Activated naive CD4-positive, alpha-beta T cell treated with anti-CD3 and anti-CD28 coated beads, Interleukin-2, amount 50 U/mL, for 72 hours (primary cell): ENCODE measurements around the gene BCAN. TPM values are rescaled to one million over a fixed set of nuclear protein-coding genes. Genes with fewer than 3 reads are reported as not detected.

Source experiments
- ATAC-seq, 2 donors: fragments of 150-1000 bp; cut with Tn5 transposase; 2 replicates each; pipeline ENCODE4 v1.10.0; 2021; ENCODE audit warnings: mild to moderate bottlenecking in 2 of 2, moderate library complexity in 2 of 2
- DNase-seq, 2 donors: peaks; one replicate each; pipeline ENCODE4 v3.0.0; 2021 to 2022; ENCODE audit warnings: low spot score in 2 of 2
- H3K27ac Mint-ChIP-seq, 2 donors: one replicate each; pipeline ENCODE4 v1.8.0; 2022; ENCODE audit warnings: mild to moderate bottlenecking in 2 of 2, mixed read lengths in 2 of 2
- H3K36me3 Mint-ChIP-seq, 2 donors: one replicate each; pipeline ENCODE4 v1.8.0; 2022; ENCODE audit warnings: mixed read lengths in 2 of 2
- H3K9me3 Mint-ChIP-seq, 2 donors: one replicate each; pipeline ENCODE4 v1.8.0; 2022; ENCODE audit warnings: mixed read lengths in 2 of 2
- total RNA-seq, 2 donors: library from RNA; stranded (reverse); gene quantifications; one replicate each; pipeline ENCODE4 v1.2.3, GENCODE V29; 2022

BCAN gene
- total RNA-seq, 2 donors from 2014 or later, result not detected

DNA sequence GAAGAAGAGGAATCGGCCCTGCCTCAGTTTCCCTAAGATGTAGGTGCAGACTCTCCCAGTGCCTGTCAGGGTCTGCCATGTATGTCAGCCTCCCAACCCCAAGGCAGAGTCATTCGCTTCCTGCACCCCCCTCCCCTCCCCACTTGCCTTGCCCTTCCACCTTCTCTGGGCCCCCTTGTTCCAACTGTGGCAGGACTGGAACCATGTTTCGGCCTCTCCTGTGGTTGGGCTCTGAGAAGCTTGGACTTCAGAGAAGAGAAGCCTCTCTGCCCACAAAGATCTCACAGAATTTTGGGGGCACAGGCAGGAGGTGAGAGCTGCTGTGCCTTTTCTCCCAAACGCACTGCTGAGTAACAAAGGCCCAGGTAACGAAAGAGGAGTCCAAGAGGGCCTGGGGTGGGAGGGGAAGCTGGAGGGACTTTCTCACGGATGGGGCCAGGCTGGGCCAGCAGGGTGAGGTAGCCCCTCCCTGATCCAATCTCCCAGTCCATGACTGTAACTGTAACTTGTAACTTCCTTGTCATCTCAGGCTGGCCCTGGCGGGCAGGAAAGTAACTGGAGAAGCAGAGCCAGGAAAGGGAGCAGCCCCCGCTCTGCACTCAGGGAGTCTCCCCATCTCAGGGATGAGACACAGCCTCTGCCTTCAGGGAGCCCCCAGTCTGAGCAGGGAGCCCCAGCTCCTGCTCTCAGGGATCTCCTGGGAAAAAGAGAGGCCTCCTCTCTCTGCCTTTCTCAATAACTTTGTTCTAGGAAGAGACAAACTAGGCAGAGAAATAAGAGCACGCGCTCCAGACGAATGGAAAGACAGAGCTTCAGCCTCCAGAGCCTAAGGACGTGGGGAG is 52.2 kb downstream of the BCAN start:
- no peak for ATAC-seq
- H3K27ac Mint-ChIP-seq, result no peak overlapping the region

GRCh38 chr1:156694690-156694962 is 52.7 kb downstream of the BCAN start:
- no peaks in the 10 kb centered on the region for H3K9me3 Mint-ChIP-seq
- no peaks in the 10 kb centered on the region for H3K36me3 Mint-ChIP-seq
- no peak overlapping the region for H3K27ac Mint-ChIP-seq
- ATAC-seq (no peak), DNase-seq (no peak)

More for the DNA sequence above, 52.2 kb downstream of the BCAN start:
- Mint-ChIP-seq H3K36me3 (no peaks in the 10 kb centered on the region), H3K9me3 (no peaks in the 10 kb centered on the region)
- DNase-seq, result no peak

DNA sequence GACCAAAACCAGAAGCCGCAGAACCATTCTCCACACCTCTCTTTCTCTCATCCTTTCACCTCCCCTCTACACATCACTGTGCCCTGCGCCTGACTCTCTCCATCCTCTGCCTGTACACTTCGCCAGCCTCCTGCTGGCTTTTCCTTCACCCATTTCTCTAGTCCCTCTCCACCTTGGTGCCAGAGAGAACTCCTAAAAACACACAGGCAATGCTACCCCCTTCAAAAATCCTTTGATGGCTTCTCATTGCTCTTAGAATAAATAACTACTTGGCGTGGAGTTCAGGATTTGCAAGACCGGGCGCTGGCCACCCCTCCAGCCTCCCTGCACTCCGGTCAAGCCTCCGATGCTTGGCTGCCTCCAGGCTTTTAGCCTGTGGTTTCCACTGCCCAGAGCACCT is 54.8 kb downstream of the BCAN start:
- no peak overlapping the region for H3K27ac Mint-ChIP-seq

DNA sequence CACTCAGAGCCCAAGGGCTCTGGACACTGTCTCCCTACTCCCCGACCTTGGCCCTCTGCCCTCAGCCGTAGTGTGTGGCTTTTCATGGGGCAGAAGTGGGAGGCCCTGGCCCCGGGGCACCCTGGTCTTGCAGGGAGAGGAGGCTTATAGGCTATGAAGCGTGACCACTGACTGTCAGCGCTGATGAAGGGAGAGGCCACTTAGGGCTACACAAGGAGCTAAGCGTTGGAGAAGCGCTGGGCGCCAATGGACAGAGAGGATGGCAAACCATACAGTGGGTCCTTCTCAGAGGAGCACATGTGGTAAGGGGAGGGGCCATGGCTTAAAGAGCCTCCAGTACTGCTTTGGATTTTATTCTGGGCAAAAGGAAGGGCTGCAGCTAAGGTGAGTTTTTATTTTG is 55.6 kb downstream of the BCAN start:
- no peak for DNase-seq
- no peak for ATAC-seq
- no peaks in the 10 kb centered on the region for H3K9me3 Mint-ChIP-seq
- no peaks in the 10 kb centered on the region for H3K36me3 Mint-ChIP-seq
- H3K27ac Mint-ChIP-seq, result no peak overlapping the region

More for the DNA sequence above, 54.8 kb downstream of the BCAN start:
- H3K9me3 Mint-ChIP-seq, result no peaks in the 10 kb centered on the region
- no peaks in the 10 kb centered on the region for H3K36me3 Mint-ChIP-seq
- DNase-seq (no peak), ATAC-seq (no peak)

DNA sequence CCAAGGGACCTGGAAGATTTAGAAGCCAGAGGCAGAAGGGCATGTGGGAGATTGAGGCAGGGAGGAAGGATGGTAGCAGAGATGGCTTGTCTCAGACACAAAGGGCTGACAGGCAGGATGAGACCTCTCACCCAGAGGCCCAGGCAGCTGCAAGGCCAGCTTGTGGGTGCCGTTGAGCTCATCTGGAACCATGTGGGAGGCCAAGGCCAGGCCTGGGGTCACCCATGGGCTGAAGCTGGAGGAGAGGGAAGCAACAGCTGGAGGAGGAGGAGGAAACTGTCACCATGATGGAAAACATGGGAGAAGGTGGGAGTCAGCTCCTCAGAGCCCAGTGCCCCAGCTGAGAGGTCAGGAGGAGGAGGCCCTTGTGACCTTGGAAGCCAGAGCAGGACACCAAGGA is 57.1 kb downstream of the BCAN start:
- no peaks in the 10 kb centered on the region for H3K9me3 Mint-ChIP-seq
- no peaks in the 10 kb centered on the region for H3K36me3 Mint-ChIP-seq
- DNase-seq (no peak), ATAC-seq (no peak)
- H3K27ac Mint-ChIP-seq, result no peak overlapping the region

DNA sequence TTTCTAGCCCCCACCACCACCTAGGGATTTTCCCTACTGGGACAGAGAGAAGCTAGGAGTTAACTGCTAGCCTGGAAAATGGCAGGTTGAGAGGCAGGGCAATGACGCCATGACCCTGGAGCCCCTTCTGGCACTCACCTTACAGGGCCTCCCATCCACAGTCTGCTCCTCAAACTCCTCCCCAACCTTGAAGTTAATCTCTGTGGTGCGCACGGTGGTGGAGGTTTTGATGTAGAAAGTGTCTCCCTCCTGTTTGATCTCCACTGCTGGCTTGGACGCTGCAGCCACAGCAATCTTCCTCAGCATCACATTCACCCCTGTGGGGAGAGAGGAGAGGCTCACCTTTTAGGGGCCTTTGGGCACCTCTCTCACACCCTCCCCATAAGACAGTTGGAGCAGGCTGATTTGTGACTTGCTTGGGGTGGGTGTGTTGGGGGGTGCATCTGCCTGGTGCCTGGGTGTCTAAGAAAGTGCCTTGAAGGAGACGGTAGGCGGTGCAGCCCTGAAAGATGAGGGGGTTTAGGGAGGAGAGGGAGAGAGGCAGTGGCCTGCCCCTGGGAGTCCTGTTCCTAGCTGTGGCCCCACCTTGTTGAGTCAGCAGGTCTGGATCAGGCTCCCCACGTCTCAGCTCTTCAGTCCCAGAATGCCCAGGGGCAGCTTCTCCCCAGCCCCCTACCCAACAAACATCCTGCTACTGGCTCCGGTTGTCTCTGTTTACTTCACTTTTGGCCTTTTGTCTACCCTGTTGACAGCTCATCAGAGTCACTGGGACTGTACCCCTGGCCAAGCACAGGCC is 59.0 kb downstream of the BCAN start:
- DNase-seq, result no peak
- no peaks in the 10 kb centered on the region for H3K36me3 Mint-ChIP-seq
- H3K27ac Mint-ChIP-seq, result no peak overlapping the region
- ATAC-seq, result no peak
- H3K9me3 Mint-ChIP-seq, result no peaks in the 10 kb centered on the region

DNA sequence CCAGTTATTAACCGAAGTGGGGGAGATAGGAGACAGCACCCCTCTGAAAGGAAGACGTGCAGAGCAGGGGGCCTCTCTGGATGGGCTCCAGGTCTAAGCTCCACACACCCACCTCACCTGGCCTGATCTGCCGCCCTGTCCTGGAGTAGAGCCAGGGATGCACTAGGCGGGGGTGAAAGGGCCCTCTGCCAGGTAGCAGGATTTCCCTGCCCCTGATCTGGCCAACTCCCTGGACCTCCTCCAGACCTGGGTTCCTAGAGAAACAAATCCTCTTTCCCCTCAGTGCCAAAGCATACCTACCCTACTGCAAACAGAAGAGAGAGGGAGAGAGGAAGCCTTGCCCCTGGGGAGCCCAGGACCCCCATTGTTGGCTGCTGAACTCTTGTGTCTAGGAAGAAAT is 61.4 kb downstream of the BCAN start:
- H3K36me3 Mint-ChIP-seq, result no peaks in the 10 kb centered on the region
- H3K9me3 Mint-ChIP-seq, result no peaks in the 10 kb centered on the region
- ATAC-seq, result no peak
- DNase-seq, result no peak
- H3K27ac Mint-ChIP-seq, result no peak overlapping the region

DNA sequence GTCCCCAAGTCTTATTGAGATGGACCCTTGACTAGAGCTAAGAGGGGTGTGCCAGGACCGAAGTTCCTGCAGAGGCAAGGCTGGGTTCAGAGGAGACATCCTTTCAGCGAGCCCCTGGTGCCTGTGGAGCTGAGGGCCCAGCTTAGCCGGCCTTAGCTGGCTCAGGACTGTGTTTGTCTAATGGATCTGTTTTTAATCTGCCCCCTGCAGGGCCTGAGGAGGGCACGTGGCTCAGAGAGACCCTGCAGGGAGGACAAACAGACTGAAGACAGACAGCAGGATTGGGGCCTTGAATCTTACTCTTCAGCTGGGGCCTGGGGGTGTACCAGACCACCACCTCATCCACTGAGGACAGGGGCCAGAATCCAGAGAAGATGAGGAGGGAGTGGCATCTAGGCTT is 61.8 kb downstream of the BCAN start:
- no peaks in the 10 kb centered on the region for H3K9me3 Mint-ChIP-seq
- no peak overlapping the region for H3K27ac Mint-ChIP-seq
- DNase-seq (no peak), ATAC-seq (no peak)
- H3K36me3 Mint-ChIP-seq, result no peaks in the 10 kb centered on the region

- H3K27ac Mint-ChIP-seq, result no peak overlapping the region
- no peaks in the 10 kb centered on the region for H3K36me3 Mint-ChIP-seq
- no peak for ATAC-seq
- no peaks in the 10 kb centered on the region for H3K9me3 Mint-ChIP-seq
- DNase-seq, result no peak
These were observed 62.3 kb downstream of the BCAN start for GRCh38 chr1:156704166-156704711.

- H3K36me3 Mint-ChIP-seq, result no peaks in the 10 kb centered on the region
- H3K9me3 Mint-ChIP-seq, result no peaks in the 10 kb centered on the region
- DNase-seq (peak in 1 of 2 donors; percentile 60), ATAC-seq (peak; percentile 42 to 75)
- no peak overlapping the region for H3K27ac Mint-ChIP-seq
These were observed 63.0 kb downstream of the BCAN start for GRCh38 chr1:156704930-156705320.

DNA sequence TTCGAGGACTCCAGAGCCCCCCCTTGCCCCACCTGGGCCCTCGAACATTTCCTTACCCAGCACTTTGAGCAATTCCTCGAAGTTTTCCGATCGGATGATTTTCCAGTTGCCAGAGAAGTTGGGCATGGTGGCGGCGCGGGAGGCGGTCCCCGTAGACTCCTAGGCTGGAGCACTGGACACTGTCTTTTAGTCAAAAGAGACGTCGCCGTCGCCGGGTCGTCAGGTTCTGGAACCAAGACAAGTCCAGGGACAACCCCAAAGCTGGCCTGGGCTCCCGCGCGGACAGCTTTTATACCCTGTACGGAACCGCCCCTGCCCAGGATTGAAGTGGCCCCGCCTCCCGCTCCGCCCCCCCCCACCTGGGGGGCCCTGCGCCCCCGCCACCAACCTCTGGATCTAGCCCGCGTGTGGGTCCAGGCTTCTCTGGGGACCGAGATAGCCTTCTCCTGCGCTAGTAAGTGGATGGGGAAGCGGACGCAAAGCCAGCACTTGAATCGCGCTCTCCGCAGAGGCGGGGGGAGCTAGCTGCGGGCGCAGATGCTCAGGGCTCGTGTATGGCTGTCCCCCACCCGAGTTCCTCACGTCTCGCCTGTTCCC is 63.5 kb downstream of the BCAN start, which contains the start of gene CRABP2:
Gene CRABP2, minus strand, starts transcription at position 263 of the 597 bp plus-strand sequence. Its CDS starts 137 bp downstream, at position 126.
- H3K36me3 Mint-ChIP-seq, result no peaks in the 10 kb centered on the region
- ATAC-seq (peak; percentile 27 to 47), DNase-seq (no peak)
- no peaks in the 10 kb centered on the region for H3K9me3 Mint-ChIP-seq
- peak within 1 kb of the TSS; percentile 36 to 76 for H3K27ac Mint-ChIP-seq

DNA sequence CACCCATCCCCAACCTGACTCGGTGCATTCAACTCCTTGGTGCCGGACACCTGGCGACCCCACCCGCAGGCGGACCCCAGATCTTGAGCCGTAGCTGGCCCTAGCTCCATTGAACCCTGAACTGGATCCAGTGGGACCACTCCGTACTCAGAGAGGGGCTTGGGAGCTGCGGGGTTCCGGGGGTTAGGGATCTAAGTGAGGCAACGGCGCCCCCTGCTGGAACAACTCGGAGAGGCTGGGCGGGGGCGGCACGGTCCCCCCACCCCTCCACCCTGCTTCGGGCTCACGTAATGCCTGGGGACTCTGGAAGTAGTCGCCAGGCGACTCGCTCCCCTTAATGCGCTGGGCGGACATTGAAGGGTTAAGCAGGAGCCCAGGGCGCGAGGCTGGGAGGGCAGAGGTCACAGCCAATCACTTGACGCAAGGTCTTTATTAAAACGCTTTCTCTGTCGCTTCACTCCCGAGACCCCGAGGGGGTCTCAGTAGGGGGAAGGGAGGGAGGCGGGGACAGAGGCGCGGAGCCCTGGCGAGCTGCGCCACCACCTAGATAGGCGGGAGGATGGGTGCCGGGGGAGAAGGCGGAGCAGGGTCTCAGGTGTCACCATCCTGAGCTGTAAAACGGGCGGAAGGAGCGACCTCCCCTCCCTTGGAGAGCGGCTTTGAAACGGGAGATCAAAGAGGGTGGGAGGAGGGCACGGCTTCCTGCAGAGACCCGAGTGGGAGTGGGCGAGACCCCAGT is 64.2 kb downstream of the BCAN start:
- ATAC-seq, result peak; percentile 64 to 82
- peak; percentile 61 to 83 for DNase-seq
- Mint-ChIP-seq H3K9me3 (no peaks in the 10 kb centered on the region), H3K36me3 (no peaks in the 10 kb centered on the region), H3K27ac (peak overlapping the region; percentile 36 to 76)

DNA sequence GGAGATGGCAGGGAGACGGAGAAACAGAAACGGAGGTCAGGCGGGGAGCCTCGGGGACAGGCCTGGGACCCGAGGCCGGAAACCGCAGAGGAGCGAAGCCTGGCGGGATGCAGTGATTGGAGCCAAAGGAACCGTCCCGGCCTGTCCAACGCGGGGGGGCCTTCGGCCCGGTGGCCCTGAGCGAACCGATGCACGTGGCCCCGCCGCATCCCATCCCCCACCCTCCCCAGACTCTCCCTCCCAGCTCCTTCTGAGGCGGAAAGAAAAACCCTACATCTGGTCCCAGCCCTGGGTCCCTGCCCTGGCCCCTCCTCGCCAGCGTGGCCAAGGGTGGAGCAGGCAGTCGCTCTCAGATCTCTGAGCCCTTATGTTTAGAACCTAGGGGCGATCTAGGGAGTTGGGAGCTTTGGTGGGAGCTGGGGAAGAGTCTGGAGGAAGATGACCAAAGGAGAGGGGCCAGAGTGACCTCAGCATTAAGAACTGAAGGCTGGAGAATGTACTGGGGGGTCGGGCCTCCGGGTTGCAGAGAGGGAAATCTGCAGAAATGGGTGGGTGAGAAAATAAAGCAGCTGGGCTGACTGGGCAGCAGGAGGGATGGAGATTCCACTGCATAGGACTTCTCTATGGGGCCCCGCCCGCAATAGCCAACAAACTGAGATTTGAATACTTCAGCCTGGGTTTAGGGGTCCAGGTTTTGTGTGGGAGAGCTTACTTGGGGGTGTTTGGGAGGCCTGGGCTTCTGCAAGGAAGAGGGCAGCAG is 64.9 kb downstream of the BCAN start:
- Mint-ChIP-seq H3K27ac (no peak overlapping the region), H3K9me3 (no peaks in the 10 kb centered on the region), H3K36me3 (no peaks in the 10 kb centered on the region)
- no peak for DNase-seq
- ATAC-seq, result no peak

DNA sequence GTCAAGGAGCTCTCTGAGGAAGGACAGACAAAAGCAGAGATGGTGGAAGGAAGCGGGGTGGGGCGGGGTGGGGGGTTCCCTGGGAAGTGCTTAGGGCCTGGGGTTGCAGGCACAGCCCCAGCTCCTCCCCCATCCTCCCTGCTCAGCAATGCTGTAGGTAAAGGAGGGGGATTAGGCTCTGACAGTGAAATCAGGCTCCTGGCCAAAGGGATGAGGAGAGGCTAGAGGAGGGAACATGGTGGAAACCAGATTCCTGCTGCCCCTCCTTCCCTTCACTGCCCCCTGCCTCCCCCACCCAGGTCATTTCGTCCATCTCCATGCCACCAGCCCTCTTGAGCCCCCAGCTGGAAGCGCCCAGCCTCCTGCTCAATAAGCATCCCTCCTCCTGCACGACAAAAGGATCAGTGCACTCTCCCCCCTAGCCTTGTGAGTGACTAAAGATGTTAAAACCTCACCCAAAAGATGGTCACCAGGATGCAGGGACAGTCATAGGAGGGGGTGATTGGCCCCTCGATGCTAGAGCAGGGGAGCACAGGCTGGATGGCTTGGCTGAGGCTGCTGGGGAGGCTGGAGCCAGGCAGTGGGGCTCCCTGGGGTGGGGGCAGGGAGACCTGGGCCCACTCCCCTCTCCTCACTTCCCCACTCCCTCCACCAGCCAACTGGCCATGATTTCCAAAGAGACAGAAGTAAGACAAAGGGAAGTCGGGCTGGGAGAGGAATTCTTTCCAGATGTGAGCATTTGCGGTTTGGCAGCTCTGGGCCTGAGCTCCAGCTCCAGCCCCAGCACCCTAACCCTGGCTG is 65.7 kb downstream of the BCAN start:
- no peaks in the 10 kb centered on the region for H3K36me3 Mint-ChIP-seq
- peak in 1 of 2 donors; percentile 52 for ATAC-seq
- H3K9me3 Mint-ChIP-seq, result no peaks in the 10 kb centered on the region
- no peak for DNase-seq
- H3K27ac Mint-ChIP-seq, result no peak overlapping the region

DNA sequence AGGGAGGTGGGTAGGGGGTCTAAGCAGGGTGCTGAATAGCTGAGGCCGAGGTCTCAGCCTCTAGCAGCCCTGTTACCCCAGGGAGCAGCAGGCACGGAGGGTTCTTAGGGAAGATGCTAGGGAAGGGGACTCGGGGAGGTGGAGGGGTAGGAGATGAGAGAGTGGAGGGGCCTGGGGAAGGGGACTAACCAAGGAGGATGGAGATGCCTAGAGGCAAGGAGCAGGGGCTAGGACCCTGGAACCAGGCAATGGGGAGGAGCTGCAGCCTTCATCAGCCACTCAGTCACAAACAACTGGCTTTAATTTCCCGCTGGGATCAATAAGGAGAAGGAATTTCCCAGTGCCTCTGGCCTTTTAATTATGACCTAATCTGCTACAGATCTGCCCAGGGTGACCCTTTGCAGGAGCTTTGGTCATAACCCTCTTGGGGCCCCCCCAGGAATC is 66.3 kb downstream of the BCAN start:
- peak overlapping the region in 1 of 2 donors; percentile 23 for H3K27ac Mint-ChIP-seq
- DNase-seq (no peak), ATAC-seq (no peak)
- H3K36me3 Mint-ChIP-seq, result no peaks in the 10 kb centered on the region
- H3K9me3 Mint-ChIP-seq, result no peaks in the 10 kb centered on the region
